Lower leg skin (tissue), 3 donors: ENCODE measurements around the gene BCAS2.

Experiments
- POLR2A ChIP-seq, 2 donors: fragments of 450-650 bp; IDR thresholded peaks; one replicate each; pipeline ENCODE4 v1.6.1; 2016 to 2017; ENCODE audit warnings: antibody characterized with exemption in 2 of 2, mild to moderate bottlenecking in 1 of 2, moderate library complexity in 1 of 2
- TF ChIP-seq, protein P1 (sequence below), 3 donors: fragments of 450-650 bp; IDR thresholded peaks; one replicate each; pipeline ENCODE4 v1.5.1; 2016; ENCODE audit warnings: antibody characterized with exemption in 3 of 3, mild to moderate bottlenecking in 3 of 3, moderate library complexity in 2 of 3

DNA sequence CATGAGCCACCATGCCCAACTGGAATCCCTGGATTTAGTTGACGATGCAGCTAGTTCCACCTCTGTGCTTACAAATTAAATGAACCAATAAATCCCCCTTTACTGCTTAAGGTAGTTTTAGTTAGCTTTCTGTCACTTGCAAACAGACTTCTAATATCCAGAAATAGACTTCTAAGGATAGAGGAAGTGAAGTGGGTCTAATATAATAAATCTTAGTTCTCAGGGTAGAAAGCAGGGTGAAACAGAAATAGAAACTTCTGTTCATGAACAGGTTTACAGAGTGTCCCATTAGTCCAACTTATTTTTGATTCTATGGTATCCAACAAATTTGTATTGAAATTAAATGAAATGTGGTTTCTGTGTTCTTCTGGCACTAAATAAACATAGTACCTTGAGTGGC, 20.1 kb downstream of the BCAS2 start:
- TF ChIP-seq, protein P1, sequence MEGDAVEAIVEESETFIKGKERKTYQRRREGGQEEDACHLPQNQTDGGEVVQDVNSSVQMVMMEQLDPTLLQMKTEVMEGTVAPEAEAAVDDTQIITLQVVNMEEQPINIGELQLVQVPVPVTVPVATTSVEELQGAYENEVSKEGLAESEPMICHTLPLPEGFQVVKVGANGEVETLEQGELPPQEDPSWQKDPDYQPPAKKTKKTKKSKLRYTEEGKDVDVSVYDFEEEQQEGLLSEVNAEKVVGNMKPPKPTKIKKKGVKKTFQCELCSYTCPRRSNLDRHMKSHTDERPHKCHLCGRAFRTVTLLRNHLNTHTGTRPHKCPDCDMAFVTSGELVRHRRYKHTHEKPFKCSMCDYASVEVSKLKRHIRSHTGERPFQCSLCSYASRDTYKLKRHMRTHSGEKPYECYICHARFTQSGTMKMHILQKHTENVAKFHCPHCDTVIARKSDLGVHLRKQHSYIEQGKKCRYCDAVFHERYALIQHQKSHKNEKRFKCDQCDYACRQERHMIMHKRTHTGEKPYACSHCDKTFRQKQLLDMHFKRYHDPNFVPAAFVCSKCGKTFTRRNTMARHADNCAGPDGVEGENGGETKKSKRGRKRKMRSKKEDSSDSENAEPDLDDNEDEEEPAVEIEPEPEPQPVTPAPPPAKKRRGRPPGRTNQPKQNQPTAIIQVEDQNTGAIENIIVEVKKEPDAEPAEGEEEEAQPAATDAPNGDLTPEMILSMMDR (IDR thresholded peaks at IDR 0.05), result no peak
- TF ChIP-seq POLR2A (IDR thresholded peaks at IDR 0.05), result no peak
